ENCODE results near the gene OR14K1.
"Not testable (repeated sequence)": the region's sequence is repeated elsewhere in the genome, so short reads cannot be mapped to it uniquely, and the experiment has no call there.

OR14K1 gene

GRCh38 chr1:247738315-247738714, at the start of gene OR14K1:
OR14K1 (plus strand) TSS chr1:247738615; CDS start chr1:247738615, 0 bp downstream.
- no peak for DNase-seq

GRCh38 chr1:247701338-247701737, 37.1 kb upstream of the OR14K1 start:
- peak; percentile 30 for DNase-seq

- not testable (repeated sequence) for DNase-seq
These were observed 27.7 kb upstream of the OR14K1 start for GRCh38 chr1:247710681-247711080.

GRCh38 chr1:247713753-247714152, 24.7 kb upstream of the OR14K1 start:
- DNase-seq = no peak

GRCh38 chr1:247716546-247716945, 21.9 kb upstream of the OR14K1 start, which contains the start of gene OR6F1:
OR6F1 (minus strand) TSS chr1:247716646; CDS start chr1:247712755, 3,891 bp downstream.
- no peak for DNase-seq

- DNase-seq = no peak
These were observed 17.2 kb upstream of the OR14K1 start for GRCh38 chr1:247721222-247721621.

- no peak for DNase-seq
These were observed 2.3 kb downstream of the OR14K1 start for GRCh38 chr1:247740721-247741120.

GRCh38 chr1:247741756-247742155, 3.3 kb downstream of the OR14K1 start:
- DNase-seq = no peak

GRCh38 chr1:247742215-247742760, 3.9 kb downstream of the OR14K1 start:
- not testable (repeated sequence) for DNase-seq

- no peak for DNase-seq
These were observed 8.0 kb downstream of the OR14K1 start for GRCh38 chr1:247746391-247746935.

- no peak for DNase-seq
These were observed 9.2 kb downstream of the OR14K1 start for GRCh38 chr1:247747616-247748015.

- DNase-seq = no peak
These were observed 9.6 kb downstream of the OR14K1 start, which contains the start of gene OR14A2 for GRCh38 chr1:247748041-247748440. OR14A2 (minus strand) TSS chr1:247748141.

GRCh38 chr1:247749870-247750269, 11.5 kb downstream of the OR14K1 start:
- no peak for DNase-seq

GRCh38 chr1:247754311-247754710, 15.9 kb downstream of the OR14K1 start:
- not testable (repeated sequence) for DNase-seq

GRCh38 chr1:247760456-247760855, 22.0 kb downstream of the OR14K1 start, which contains the start of gene OR1C1:
OR1C1 (minus strand) TSS chr1:247760556; CDS start chr1:247758406, 2,150 bp downstream.
- DNase-seq = no peak

- DNase-seq = no peak
These were observed 31.2 kb downstream of the OR14K1 start for GRCh38 chr1:247769603-247770002.
